T47D (cell line): Measurements from ENCODE around the gene ZNF408.

Experiments
- DNase-seq, 2 experiments: peaks; one replicate each; pipeline versions ENCODE4 v3.0.0 to v3.0.0-alpha.2; 2011 to 2012; ENCODE audit warnings: low read depth in 1 of 2, low spot score in 1 of 2
- JUND ChIP-seq: IDR thresholded peaks from 2 replicates; pipeline ENCODE4 v1.6.1; 2012; ENCODE audit warnings: low read depth
- in situ Hi-C: cut with HindIII; loops from 2 replicates; pipeline ENCODE4 v1.10.0; 2016; ENCODE audit warnings: low sequenced_read_pairs, low pct_unique_long_range_greater_than_20kb

The ZNF408 gene

GRCh38 chr11:46718155-46719019, 17.6 kb downstream of the ZNF408 start:
- no peak for TF ChIP-seq JUND
- peak; percentile 50 to 92 for DNase-seq
- in situ Hi-C loops = no loop called here

- in situ Hi-C loops = no loop called here
- no peak for TF ChIP-seq JUND
Measured at GRCh38 chr11:46719048-46719542, 18.3 kb downstream of the ZNF408 start, which contains the start of gene F2. TSS of gene F2 (plus strand) at chr11:46719213. CDS start at chr11:46719236, 23 bp downstream.

GRCh38 chr11:46719543-46720218, 18.9 kb downstream of the ZNF408 start:
- no peak for TF ChIP-seq JUND
- no peak for DNase-seq
- in situ Hi-C loops = no loop called here

More at GRCh38 chr11:46719048-46719542, 18.3 kb downstream of the ZNF408 start, which contains the start of gene F2:
- no peak for DNase-seq

- DNase-seq = no peak
- in situ Hi-C loops = no loop called here
- TF ChIP-seq JUND = no peak
Measured at GRCh38 chr11:46721286-46721685, 20.5 kb downstream of the ZNF408 start.

DNA sequence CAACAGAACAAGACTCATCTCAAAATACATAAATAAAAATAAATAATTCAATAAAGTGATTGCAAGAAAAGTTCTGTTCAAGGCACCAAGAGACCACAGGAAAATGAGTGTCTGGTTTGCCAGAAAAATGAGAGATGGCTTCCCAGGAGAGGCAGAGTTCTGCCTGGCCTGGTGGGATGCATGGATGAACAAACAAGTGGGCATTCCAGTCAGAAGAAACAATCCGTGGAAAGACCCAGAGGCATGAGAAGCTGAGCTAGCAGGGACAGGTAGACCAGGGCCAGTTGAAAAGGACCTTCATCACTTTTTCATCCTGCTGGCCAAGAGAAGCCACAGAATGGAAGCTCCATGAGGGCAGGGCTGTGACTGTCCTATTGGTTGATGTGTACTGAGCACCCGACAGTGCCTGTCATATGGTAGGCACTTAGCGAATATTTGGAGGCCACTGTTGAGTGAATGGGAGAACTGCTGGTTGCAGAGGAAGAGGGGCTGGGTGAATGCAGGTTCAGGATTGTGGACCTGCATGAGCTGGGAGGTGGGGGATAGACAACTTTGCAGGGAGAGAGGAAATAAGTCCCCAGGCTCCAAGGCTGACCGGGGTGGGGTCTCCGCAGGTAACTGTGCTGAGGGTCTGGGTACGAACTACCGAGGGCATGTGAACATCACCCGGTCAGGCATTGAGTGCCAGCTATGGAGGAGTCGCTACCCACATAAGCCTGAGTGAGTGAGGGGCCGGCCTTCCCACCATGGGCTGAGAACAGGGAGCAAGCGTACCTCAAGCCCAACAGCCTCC, 21.9 kb downstream of the ZNF408 start:
- DNase-seq = no peak
- in situ Hi-C loops = no loop called here
- no peak for TF ChIP-seq JUND

DNA sequence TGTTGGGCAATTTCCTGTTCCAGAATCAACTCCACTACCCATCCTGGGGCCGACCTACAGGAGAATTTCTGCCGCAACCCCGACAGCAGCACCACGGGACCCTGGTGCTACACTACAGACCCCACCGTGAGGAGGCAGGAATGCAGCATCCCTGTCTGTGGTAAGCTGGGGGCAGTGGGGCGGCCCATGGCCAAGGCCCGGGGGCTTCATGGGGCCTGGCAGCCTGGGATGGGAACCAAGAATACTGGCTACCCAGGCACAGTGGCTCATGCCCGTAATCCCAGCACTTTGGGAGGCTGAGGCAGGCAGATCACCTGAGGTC, 22.5 kb downstream of the ZNF408 start:
- TF ChIP-seq JUND = no peak
- in situ Hi-C loops = no loop called here

DNA sequence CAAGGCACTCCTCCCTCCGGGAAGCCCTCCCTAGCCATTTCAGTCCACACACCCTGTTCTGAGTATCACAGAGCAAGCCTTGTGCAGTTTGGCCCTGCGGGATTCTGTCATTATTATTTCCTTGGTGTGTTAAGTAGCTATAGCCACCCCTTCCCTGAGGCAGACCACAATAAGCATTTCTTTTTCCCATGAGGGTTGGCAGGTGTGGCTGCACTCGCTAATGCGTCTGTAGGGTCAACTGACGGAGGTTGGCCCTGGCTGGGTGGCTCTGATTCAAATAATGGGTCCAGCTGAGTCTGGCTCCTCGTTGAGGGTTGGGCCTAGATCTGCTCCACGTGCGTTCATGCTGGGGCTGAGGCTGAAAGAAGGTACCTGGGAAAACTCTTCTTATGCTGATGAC, 23.3 kb downstream of the ZNF408 start:
- no peak for DNase-seq
- no peak for TF ChIP-seq JUND
- in situ Hi-C loops = no loop called here

More for the DNA sequence above, 22.5 kb downstream of the ZNF408 start:
- DNase-seq = no peak

DNA sequence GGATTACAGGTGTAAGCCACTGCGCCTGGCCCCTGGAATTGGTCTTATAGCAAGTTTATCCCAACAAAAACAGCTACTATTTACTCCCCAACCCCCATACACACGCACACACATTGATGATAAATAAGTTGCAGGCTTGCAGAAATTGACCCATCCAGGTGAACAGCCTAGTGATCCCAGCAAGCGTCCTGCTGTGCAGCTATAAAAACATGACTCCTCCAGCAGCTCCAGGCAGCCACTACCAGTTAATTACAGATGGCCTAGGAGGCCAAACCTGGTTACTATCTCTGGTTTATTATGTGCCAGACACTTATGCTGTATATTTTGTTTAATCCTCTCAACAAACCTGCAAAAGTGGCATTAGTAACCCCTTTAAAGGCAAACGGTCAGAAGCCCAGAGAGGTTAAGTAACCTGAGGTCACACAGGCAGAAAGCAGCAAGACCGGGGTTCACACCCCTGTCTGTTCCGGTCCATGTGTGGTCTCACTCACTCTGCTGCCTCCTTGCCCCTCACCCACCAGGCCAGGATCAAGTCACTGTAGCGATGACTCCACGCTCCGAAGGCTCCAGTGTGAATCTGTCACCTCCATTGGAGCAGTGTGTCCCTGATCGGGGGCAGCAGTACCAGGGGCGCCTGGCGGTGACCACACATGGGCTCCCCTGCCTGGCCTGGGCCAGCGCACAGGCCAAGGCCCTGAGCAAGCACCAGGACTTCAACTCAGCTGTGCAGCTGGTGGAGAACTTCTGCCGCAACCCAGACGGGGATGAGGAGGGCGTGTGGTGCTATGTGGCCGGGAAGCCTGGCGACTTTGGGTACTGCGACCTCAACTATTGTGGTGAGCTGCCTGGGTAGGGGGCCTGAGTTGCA, 24.7 kb downstream of the ZNF408 start:
- in situ Hi-C loops = no loop called here
- TF ChIP-seq JUND = no peak
- DNase-seq = no peak

DNA sequence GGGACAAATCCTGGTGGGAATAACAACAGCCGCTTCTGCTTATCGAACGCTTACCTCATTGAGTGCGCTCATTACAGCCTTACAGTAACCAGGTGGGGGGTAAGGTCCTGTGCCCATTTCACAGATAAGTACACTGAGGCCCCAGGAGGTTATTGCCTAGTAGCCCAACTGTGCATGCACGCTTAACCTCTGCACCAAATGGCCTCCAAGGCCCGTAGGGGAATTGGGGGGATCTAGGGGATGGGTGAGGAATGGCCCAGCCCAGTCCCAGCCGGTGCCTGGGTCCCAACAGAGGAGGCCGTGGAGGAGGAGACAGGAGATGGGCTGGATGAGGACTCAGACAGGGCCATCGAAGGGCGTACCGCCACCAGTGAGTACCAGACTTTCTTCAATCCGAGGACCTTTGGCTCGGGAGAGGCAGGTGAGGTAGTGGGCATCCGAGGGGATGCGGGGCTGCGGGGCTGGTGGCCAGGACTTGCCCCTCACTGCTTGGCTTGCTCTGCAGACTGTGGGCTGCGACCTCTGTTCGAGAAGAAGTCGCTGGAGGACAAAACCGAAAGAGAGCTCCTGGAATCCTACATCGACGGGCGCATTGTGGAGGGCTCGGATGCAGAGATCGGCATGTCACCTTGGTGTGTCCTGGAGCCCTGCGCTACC, 25.5 kb downstream of the ZNF408 start:
- TF ChIP-seq JUND = no peak
- in situ Hi-C loops = no loop called here
- DNase-seq = no peak

DNA sequence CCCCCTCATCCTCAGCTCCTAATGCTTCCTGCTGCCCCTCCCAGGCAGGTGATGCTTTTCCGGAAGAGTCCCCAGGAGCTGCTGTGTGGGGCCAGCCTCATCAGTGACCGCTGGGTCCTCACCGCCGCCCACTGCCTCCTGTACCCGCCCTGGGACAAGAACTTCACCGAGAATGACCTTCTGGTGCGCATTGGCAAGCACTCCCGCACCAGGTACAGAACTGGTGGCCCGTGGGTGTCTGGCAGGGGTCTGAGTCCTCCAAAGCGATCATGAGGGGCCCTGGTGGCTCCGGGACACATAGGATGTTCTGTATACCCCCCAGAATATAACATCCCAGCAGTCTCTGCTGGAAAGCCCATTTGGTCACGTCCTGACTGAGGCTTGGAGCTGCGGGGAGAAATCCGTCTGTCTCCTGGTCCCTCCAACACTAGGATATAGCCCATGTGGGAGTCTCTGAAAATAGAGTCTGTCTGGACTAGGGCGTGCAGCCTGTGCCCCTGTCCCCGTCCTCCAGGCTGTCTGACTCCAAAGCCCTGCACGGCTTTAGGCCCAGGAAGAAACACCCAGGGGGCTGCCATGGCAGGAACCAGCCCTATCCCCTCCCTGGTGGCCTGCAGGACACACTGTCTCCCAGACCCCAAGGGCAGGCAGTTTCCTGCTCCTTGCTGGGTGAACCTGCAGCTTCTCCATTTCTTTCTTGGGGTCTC, 27.3 kb downstream of the ZNF408 start:
- no peak for DNase-seq

DNA sequence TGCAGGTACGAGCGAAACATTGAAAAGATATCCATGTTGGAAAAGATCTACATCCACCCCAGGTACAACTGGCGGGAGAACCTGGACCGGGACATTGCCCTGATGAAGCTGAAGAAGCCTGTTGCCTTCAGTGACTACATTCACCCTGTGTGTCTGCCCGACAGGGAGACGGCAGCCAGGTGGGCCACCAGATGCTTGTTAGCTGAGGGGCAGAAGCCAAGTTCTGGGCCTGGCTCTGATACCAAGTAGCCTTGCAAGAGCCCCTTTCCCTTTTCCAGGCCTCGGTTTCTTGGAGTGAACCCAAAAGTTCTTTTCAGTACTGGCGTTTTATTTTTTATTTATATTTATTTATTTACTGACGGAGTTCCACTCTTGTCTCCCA, 27.8 kb downstream of the ZNF408 start:
- in situ Hi-C loops = no loop called here
- DNase-seq = no peak
- TF ChIP-seq JUND = no peak

More for the DNA sequence above, 27.3 kb downstream of the ZNF408 start:
- in situ Hi-C loops = no loop called here
- no peak for TF ChIP-seq JUND
